ENCODE measurements around the gene PGA5. TPM values are rescaled to one million over a fixed set of nuclear protein-coding genes. Genes with fewer than 3 reads are reported as not detected.
"Not testable (repeated sequence)": the region's sequence is repeated elsewhere in the genome, so short reads cannot be mapped to it uniquely, and the experiment has no call there.

Gene PGA5
- not detected in 2 replicates for total RNA-seq (2013; cell fraction: nucleolus; rRNA removed)
- total RNA-seq (2014; rRNA removed) (not detected in 2 replicates), total RNA-seq (2014; rRNA removed; fragmentation: Illumina TruSeq; extraction: Trizol) (not detected in 2 replicates), total RNA-seq (2021) (not detected in 2 replicates), polyA plus RNA-seq (2011; rRNA removed) (not detected in 2 replicates), polyA plus RNA-seq (2014; fragmentation: Illumina TruSeq; extraction: Trizol) (not detected in 2 replicates), polyA plus RNA-seq (2014; fragmentation: Nextera tagmentation; extraction: Ambion mirVana) (not detected), polyA plus RNA-seq (2014; rRNA removed) (not detected in 2 replicates), polyA plus RNA-seq (2016; fragmentation: Nextera tagmentation; extraction: Ambion mirVana) (not detected), polyA minus RNA-seq (2011; rRNA and poly(A)+ RNA removed) (not detected in 2 replicates), Bru-seq, nascent RNA (not detected), BruChase-seq, experiment 1, labeled RNA remaining after a 6-hour chase (not detected), BruChase-seq, experiment 2, labeled RNA remaining after a 2-hour chase (not detected)
- not detected for polyA plus RNA-seq (2011; ENCODE audit: low read depth)
- polyA plus RNA-seq (2011; cell fraction: cytosol; rRNA removed): not detected in 2 replicates
- polyA plus RNA-seq (2011; cell fraction: nucleus; rRNA removed): not detected in 2 replicates
- polyA plus RNA-seq (2012): not detected in 2 replicates
- polyA minus RNA-seq (2011; cell fraction: cytosol; rRNA and poly(A)+ RNA removed): not detected in 2 replicates
- not detected in 2 replicates for polyA minus RNA-seq (2011; cell fraction: nucleus; rRNA and poly(A)+ RNA removed)
- long read RNA-seq, experiment 1: 0 reads
- long read RNA-seq, experiment 2: 0 reads

DNA sequence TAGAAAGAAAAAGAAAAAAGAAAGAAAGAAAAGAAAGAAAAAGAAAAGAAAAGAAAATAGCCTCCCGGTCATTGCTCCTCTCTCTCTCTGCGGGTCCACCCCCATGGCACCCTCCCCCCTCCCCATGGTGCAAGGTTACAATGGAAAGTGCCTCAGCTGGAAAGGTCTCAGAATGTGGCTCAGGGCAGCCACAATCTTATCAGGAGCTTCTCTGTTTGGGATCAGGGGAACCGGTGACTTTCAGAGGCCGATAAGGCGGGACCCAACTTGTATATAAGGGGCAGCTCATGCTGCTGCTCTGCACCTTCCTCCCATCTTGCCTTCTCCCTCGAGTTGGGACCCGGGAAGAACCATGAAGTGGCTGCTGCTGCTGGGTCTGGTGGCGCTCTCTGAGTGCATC is at the start of gene PGA5:
Gene PGA5 (plus strand): TSS at position 301 of the 400 bp plus-strand sequence. CDS start 52 bp downstream, at position 353.
- H3K4me3 ChIP-seq; H3K9ac ChIP-seq (ENCODE audit: control insufficient read depth, insufficient read depth, low read length); H3K4me2 ChIP-seq (ENCODE audit: control insufficient read depth, insufficient read depth); H3K27me3 ChIP-seq (replicated peaks in 1 of 2; ENCODE audit: control insufficient read depth in 2 of 2, insufficient read depth in 2 of 2, low read length in 1 of 2); FAIRE-seq; H3K36me3 ChIP-seq (ENCODE audit: control insufficient read depth in 2 of 2, insufficient read depth in 2 of 2, low read length in 1 of 2); POLR2A ChIA-PET; CTCF ChIA-PET; H4K20me1 ChIP-seq (ENCODE audit: control insufficient read depth, insufficient read depth); RAD21 ChIA-PET (ENCODE audit: unreplicated experiment); H3K79me2 ChIP-seq (ENCODE audit: control insufficient read depth, insufficient read depth, low read length); DNase-seq (ENCODE audit: low read depth, low spot score); intact Hi-C loops (cut with micrococcal nuclease; ENCODE audit: unreplicated experiment); ATAC-seq; H3K27ac ChIP-seq (ENCODE audit: control insufficient read depth, insufficient read depth); in situ Hi-C loops (cut with MboI); H3K9me3 ChIP-seq (replicated peaks; ENCODE audit: control insufficient read depth, insufficient read depth, low read length); BruUV-seq (replicated peaks); SMC1A ChIA-PET (ENCODE audit: uncharacterized antibody, unreplicated experiment); H3K4me1 ChIP-seq (ENCODE audit: control insufficient read depth, insufficient read depth, low read length); H2AFZ ChIP-seq (ENCODE audit: control insufficient read depth, low read depth, low read length): not testable (repeated sequence)
- no CpG with 5 or more reads among the region's 8 CpGs for WGBS (ENCODE audit: insufficient coverage, insufficient replicate concordance, low lambda C conversion rate, missing lambda C conversion rate)

DNA sequence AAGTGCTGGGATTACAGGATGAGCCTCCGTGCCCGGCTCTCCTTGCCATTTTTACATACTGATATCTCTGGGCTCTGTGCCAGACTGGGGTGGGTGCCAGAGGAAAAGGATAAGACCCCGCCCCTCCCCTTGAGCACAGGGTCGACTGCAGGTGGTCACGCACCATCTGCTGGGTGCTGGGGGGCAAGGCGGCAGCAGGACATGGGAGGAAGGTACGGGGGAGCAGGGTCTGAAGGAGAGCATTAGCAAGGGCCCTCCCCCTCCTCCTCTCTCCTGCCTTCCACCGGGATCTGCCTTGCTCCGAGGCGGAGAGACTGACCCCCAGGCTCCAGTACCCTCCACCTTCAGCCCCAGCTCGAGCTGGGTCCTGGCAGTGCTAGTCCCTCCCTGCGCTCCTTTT is 47.4 kb upstream of the PGA5 start:
- H3K4me2 ChIP-seq (ENCODE audit: control insufficient read depth, insufficient read depth): no peak overlapping the region
- 44% methylated on average over 12 of the region's 12 CpGs for WGBS (ENCODE audit: insufficient coverage, insufficient replicate concordance, low lambda C conversion rate, missing lambda C conversion rate)
- ChIA-PET RAD21 (ENCODE audit: unreplicated experiment) (no interaction called here), POLR2A (no interaction called here), SMC1A (ENCODE audit: uncharacterized antibody, unreplicated experiment) (no interaction called here), CTCF (no interaction called here)
- no peak overlapping the region for H3K4me3 ChIP-seq
- no peak overlapping the region for H3K9ac ChIP-seq (ENCODE audit: control insufficient read depth, insufficient read depth, low read length)
- no peak for DNase-seq (ENCODE audit: low read depth, low spot score)
- H3K27ac ChIP-seq (ENCODE audit: control insufficient read depth, insufficient read depth): no peak overlapping the region
- FAIRE-seq: no peak
- H3K9me3 ChIP-seq (replicated peaks; ENCODE audit: control insufficient read depth, insufficient read depth, low read length): no peaks in the 10 kb centered on the region; the same call in 2 of the 3 replicates
- in situ Hi-C loops (cut with MboI) (loop anchor here (5.0 kb wide), 1 partner anchor 74 kb away; no protein-coding TSS in a partner anchor), intact Hi-C loops (cut with micrococcal nuclease; ENCODE audit: unreplicated experiment) (no loop called here)
- no peak overlapping the region for H2AFZ ChIP-seq (ENCODE audit: control insufficient read depth, low read depth, low read length)
- no peak for ATAC-seq
- no peaks in the 10 kb centered on the region for H3K27me3 ChIP-seq (replicated peaks in 1 of 2; ENCODE audit: control insufficient read depth in 2 of 2, insufficient read depth in 2 of 2, low read length in 1 of 2)
- no peaks in the 10 kb centered on the region for H3K4me1 ChIP-seq (ENCODE audit: control insufficient read depth, insufficient read depth, low read length)
- no peaks in the 10 kb centered on the region for H3K36me3 ChIP-seq (ENCODE audit: control insufficient read depth in 2 of 2, insufficient read depth in 2 of 2, low read length in 1 of 2)
- no peaks in the 10 kb centered on the region for H4K20me1 ChIP-seq (ENCODE audit: control insufficient read depth, insufficient read depth)
- H3K79me2 ChIP-seq (ENCODE audit: control insufficient read depth, insufficient read depth, low read length): no peaks in the 10 kb centered on the region
- no TSS peak for BruUV-seq (replicated peaks)
- TF ChIP-seq TCF7 (IDR thresholded peaks at IDR 0.05; ENCODE audit: borderline replicate concordance) (no peak), RELB (IDR thresholded peaks at IDR 0.05; ENCODE audit: low read depth) (no peak), RUNX3 (IDR thresholded peaks at IDR 0.05; ENCODE audit: low read length) (no peak), ZBTB11 (CRISPR knock-in tag; IDR thresholded peaks at IDR 0.05) (no peak), MEF2A (IDR thresholded peaks at IDR 0.05; ENCODE audit: insufficient read depth, low read depth, low read length) (no peak), NFYA (IDR thresholded peaks at IDR 0.05; ENCODE audit: borderline replicate concordance, low read depth, low read length) (no peak), CREM (IDR thresholded peaks at IDR 0.05; ENCODE audit: low read depth) (no peak), GATAD2B (conservative IDR thresholded peaks at IDR 0.05; ENCODE audit: low read depth) (no peak), SRF (IDR thresholded peaks at IDR 0.05; ENCODE audit: low read depth in 2 of 2, low read length in 2 of 2) (no peak), RB1 (IDR thresholded peaks at IDR 0.05; ENCODE audit: borderline replicate concordance) (no peak)
